CD4-positive, alpha-beta T cell (primary cell): Measurements from ENCODE around the gene SORBS1. TPM values are rescaled to one million over a fixed set of nuclear protein-coding genes. Genes with fewer than 3 reads are reported as not detected.

ENCODE experiments used
- ATAC-seq: fragments of 200-7000 bp; cut with Tn5 transposase; one replicate; pipeline ENCODE4 v1.10.0; 2022; ENCODE audit warnings: mild to moderate bottlenecking; ENCODE audit not compliant: poor library complexity
- CTCF ChIA-PET: fragments of 350-600 bp; sonication (Branson Sonifier 250); formaldehyde crosslinking; loops from one replicate; lab custom pipeline; 2021; ENCODE audit warnings: antibody characterized with exemption, inconsistent platforms; lab: Charles Lee
- POLR2A ChIA-PET: fragments of 350-600 bp; sonication (Branson Sonifier 250); formaldehyde crosslinking; loops from one replicate; lab custom pipeline; 2021; ENCODE audit warnings: antibody characterized with exemption, inconsistent platforms; lab: Charles Lee
- DNase-seq, 14 experiments: peaks; one replicate each; pipeline ENCODE4 v3.0.0-alpha.2; 2013 to 2020; ENCODE audit warnings: mixed read lengths in 2 of 14
- H3K27ac ChIP-seq, 2 donors: one replicate each; pipeline versions ENCODE4 v1.5.1 to v1.7.0; 2013; ENCODE audit warnings: low read length in 2 of 2, low read depth in 1 of 2, mild to moderate bottlenecking in 1 of 2
- H3K27me3 ChIP-seq, 2 experiments: 1 replicate in 1 of 2; 2 replicates in 1 of 2; pipeline versions ENCODE4 v1.6.1 to v1.7.0; 2013; ENCODE audit warnings: low read length in 2 of 2, control low read depth in 1 of 2, mild to moderate bottlenecking in 1 of 2, moderate library complexity in 1 of 2; ENCODE audit not compliant: insufficient read depth in 2 of 2, control insufficient read depth in 1 of 2
- H3K36me3 ChIP-seq: one replicate; pipeline ENCODE4 v1.6.1; 2013; ENCODE audit warnings: low read length, control low read depth; ENCODE audit not compliant: insufficient read depth
- H3K4me1 ChIP-seq: one replicate; pipeline ENCODE4 v1.6.1; 2013; ENCODE audit warnings: low read length, control low read depth; ENCODE audit not compliant: insufficient read depth
- H3K4me3 ChIP-seq: one replicate; pipeline ENCODE4 v1.5.1; 2013; ENCODE audit warnings: mild to moderate bottlenecking, low read length, moderate library complexity
- H3K9me3 ChIP-seq, 2 experiments: 1 replicate in 1 of 2; 2 replicates in 1 of 2; pipeline versions ENCODE4 v1.6.1 to v1.7.0; 2013; ENCODE audit warnings: low read length in 2 of 2, mild to moderate bottlenecking in 2 of 2, control low read depth in 1 of 2, moderate library complexity in 1 of 2; ENCODE audit not compliant: control insufficient read depth in 1 of 2, insufficient read depth in 1 of 2
- H3K27ac Mint-ChIP-seq: one replicate; pipeline ENCODE4 v1.8.0; 2020; ENCODE audit warnings: mixed read lengths
- H3K27me3 Mint-ChIP-seq: one replicate; pipeline ENCODE4 v1.8.0; 2021; ENCODE audit warnings: mixed read lengths
- H3K36me3 Mint-ChIP-seq: one replicate; pipeline ENCODE4 v1.8.0; 2021; ENCODE audit warnings: low read depth, mixed read lengths
- H3K4me1 Mint-ChIP-seq: one replicate; pipeline ENCODE4 v1.8.0; 2021; ENCODE audit warnings: low read depth, mixed read lengths
- H3K4me3 Mint-ChIP-seq: one replicate; pipeline ENCODE4 v1.8.0; 2020; ENCODE audit warnings: mild to moderate bottlenecking, mixed read lengths
- H3K9me3 Mint-ChIP-seq: one replicate; pipeline ENCODE4 v1.8.0; 2020; ENCODE audit warnings: mixed read lengths
- CTCF ChIP-seq: fragments of 200-600 bp; IDR thresholded peaks from one replicate; pipeline ENCODE4 v1.8.0; 2022; ENCODE audit warnings: antibody characterized with exemption, mild to moderate bottlenecking
- intact Hi-C, 2 experiments: fragments of 100-400 bp; cut with DNase I in 1 of 2; cut with micrococcal nuclease in 1 of 2; formaldehyde crosslinking; loops; one replicate each; pipeline versions ENCODE4 v1.15.1 to v1.9.0; 2023 to 2025; cut with DNase I, micrococcal nuclease
- total RNA-seq, 174 experiments: library from RNA in 2 of 174; stranded (reverse) in 2 of 174; gene quantifications; one replicate each; pipeline ENCODE4 v1.2.3 and lab custom pipeline; 2021 to 2026

Gene SORBS1
- total RNA-seq, 2 experiments from 2014 or later = 1.4 to 1.8 TPM

GRCh38 chr10:95295031-95295755 lies 266.0 kb downstream of the SORBS1 start:
- TF ChIP-seq CTCF = no peak
- Histone ChIP-seq H3K9me3 (peaks cover 0 to 9% of the 10 kb centered on the region in 2 experiments), H3K4me1 (peaks cover 20% of the 10 kb centered on the region), H3K27me3 (peaks cover 3 to 5% of the 10 kb centered on the region in 2 experiments), H3K36me3 (no peaks in the 10 kb centered on the region), H3K4me3 (peak overlapping the region; percentile 41), H3K27ac (no peak overlapping the region)
- POLR2A ChIA-PET = no interaction called here
- Mint-ChIP-seq H3K4me1 (peaks cover 11% of the 10 kb centered on the region), H3K9me3 (no peaks in the 10 kb centered on the region), H3K4me3 (peak overlapping the region; percentile 45), H3K27ac (no peak overlapping the region), H3K27me3 (peaks cover 32% of the 10 kb centered on the region), H3K36me3 (no peaks in the 10 kb centered on the region)
- intact Hi-C loops = no loop called here
- CTCF ChIA-PET = no interaction called here
- peak in 10 of 14 experiments; percentile 3 to 56 (median 18) for DNase-seq
- ATAC-seq = peak; percentile 29

- no peak overlapping the region for H3K4me3 Mint-ChIP-seq
- H3K4me1 ChIP-seq = peaks cover 22% of the 10 kb centered on the region
- H3K27ac Mint-ChIP-seq = no peak overlapping the region
These were observed 267.5 kb downstream of the SORBS1 start for GRCh38 chr10:95293631-95294030.

GRCh38 chr10:95291365-95292039 lies 269.7 kb downstream of the SORBS1 start:
- Histone ChIP-seq H3K4me1 (peaks cover 22% of the 10 kb centered on the region), H3K27me3 (peaks cover 19 to 33% of the 10 kb centered on the region in 2 experiments), H3K27ac (no peak overlapping the region), H3K9me3 (peaks cover 0 to 9% of the 10 kb centered on the region in 2 experiments), H3K4me3 (peak overlapping the region; percentile 28), H3K36me3 (no peaks in the 10 kb centered on the region)
- Mint-ChIP-seq H3K4me3 (peak overlapping the region; percentile 71), H3K27me3 (peaks cover 63% of the 10 kb centered on the region), H3K36me3 (no peaks in the 10 kb centered on the region), H3K27ac (no peak overlapping the region), H3K4me1 (peaks cover 18% of the 10 kb centered on the region), H3K9me3 (no peaks in the 10 kb centered on the region)
- ATAC-seq (no peak), DNase-seq (no peak)
- CTCF ChIA-PET = no interaction called here
- intact Hi-C loops = no loop called here
- POLR2A ChIA-PET = no interaction called here
- no peak for TF ChIP-seq CTCF

More at GRCh38 chr10:95293631-95294030, 267.5 kb downstream of the SORBS1 start:
- no peaks in the 10 kb centered on the region for H3K36me3 ChIP-seq
- ChIA-PET POLR2A (no interaction called here), CTCF (no interaction called here)
- Mint-ChIP-seq H3K27me3 (peaks cover 45% of the 10 kb centered on the region), H3K4me1 (peaks cover 18% of the 10 kb centered on the region), H3K9me3 (no peaks in the 10 kb centered on the region), H3K36me3 (no peaks in the 10 kb centered on the region)
- no peak overlapping the region for H3K27ac ChIP-seq
- peaks cover 0 to 9% of the 10 kb centered on the region in 2 experiments for H3K9me3 ChIP-seq
- intact Hi-C loops = no loop called here
- no peak for TF ChIP-seq CTCF
- DNase-seq = no peak
- ATAC-seq = no peak
- peaks cover 13 to 19% of the 10 kb centered on the region in 2 experiments for H3K27me3 ChIP-seq
- H3K4me3 ChIP-seq = no peak overlapping the region
